Measurements from ENCODE around the gene ZBTB21. TPM values are rescaled to one million over a fixed set of nuclear protein-coding genes. Genes with fewer than 3 reads are reported as not detected.

ZBTB21 gene
- total and polyA plus RNA-seq, 9 of the 15 experiments (the other 6 are each of a cell fraction or from before 2014, with no cell fraction given) = 2.2 to 15.2 (median 8.7) TPM

- no peak for TF ChIP-seq ZNF561 (CRISPR knock-in tag; conservative IDR thresholded peaks at IDR 0.05)
- no peak for TF ChIP-seq DACH1 (IDR thresholded peaks at IDR 0.05; ENCODE audit: partially characterized antibody)
- no peak for TF ChIP-seq TFE3 (CRISPR knock-in tag; IDR thresholded peaks at IDR 0.05)
- TF ChIP-seq HDAC6 (IDR thresholded peaks at IDR 0.05; ENCODE audit: low read depth, low read length) = no peak
- TF ChIP-seq CUX1 (CRISPR knock-in tag; IDR thresholded peaks at IDR 0.05) = no peak
- no peak for TF ChIP-seq ZNF785 (CRISPR knock-in tag; IDR thresholded peaks at IDR 0.05)
- no peak for TF ChIP-seq CHD7 (IDR thresholded peaks at IDR 0.05; ENCODE audit: low read depth, low read length)
- TF ChIP-seq HNRNPK (IDR thresholded peaks at IDR 0.05; ENCODE audit: low read depth, low read length, poor library complexity, severe bottlenecking) = no peak
- TF ChIP-seq MYNN (IDR thresholded peaks at IDR 0.05) = no peak
- no peak for TF ChIP-seq MYNN (CRISPR knock-in tag; IDR thresholded peaks at IDR 0.05)
These were observed 41.6 kb upstream of the ZBTB21 start (continued) for GRCh38 chr21:42051788-42052187.

Measured in K562 (cell line).